ENCODE measurements around the gene ZNF609. TPM values are rescaled to one million over a fixed set of nuclear protein-coding genes. Genes with fewer than 3 reads are reported as not detected.

Gene ZNF609
- total and polyA plus RNA-seq, 4 donors, result 8.1 to 54.2 (median 22.0) TPM

GRCh38 chr15:64525828-64526530, 65.6 kb downstream of the ZNF609 start:
- Histone ChIP-seq H3K4me3 (no peak overlapping the region), H3K27ac (ENCODE audit: low read depth in 1 of 2, low read length in 1 of 2) (no peak overlapping the region), H3K9ac (ENCODE audit: insufficient read depth in 1 of 2, low read length in 2 of 2) (no peak overlapping the region), H3K36me3 (ENCODE audit: control insufficient read depth in 4 of 4, insufficient read depth in 4 of 4, low read length in 4 of 4) (peaks cover 0 to 7% (median 4%) of the 10 kb centered on the region in 4 donors), H3K4me1 (ENCODE audit: control insufficient read depth in 5 of 5, insufficient read depth in 5 of 5, low read length in 5 of 5) (peaks cover 0 to 27% (median 11%) of the 10 kb centered on the region in 5 donors), H3K9me3 (ENCODE audit: control insufficient read depth in 4 of 4, insufficient read depth in 3 of 4, low read length in 3 of 4) (peaks cover 0 to 1% (median 0%) of the 10 kb centered on the region in 4 donors), H3K27me3 (ENCODE audit: control insufficient read depth in 3 of 3, insufficient read depth in 3 of 3, low read length in 2 of 3) (no peaks in the 10 kb centered on the region)
- no peak for ATAC-seq (ENCODE audit: insufficient read depth, low FRiP score)
- WGBS, 2 donors, result 81 to 92% methylated on average over 8 of the region's 8 CpGs
- TF ChIP-seq CTCF (IDR thresholded peaks at IDR 0.05; ENCODE audit: control extremely low read depth, extremely low read depth), result no peak
- no peak for DNase-seq

- Histone ChIP-seq H3K36me3 (ENCODE audit: control insufficient read depth in 4 of 4, insufficient read depth in 4 of 4, low read length in 4 of 4) (peaks cover 0 to 7% (median 4%) of the 10 kb centered on the region in 4 donors), H3K27me3 (ENCODE audit: control insufficient read depth in 3 of 3, insufficient read depth in 3 of 3, low read length in 2 of 3) (no peaks in the 10 kb centered on the region), H3K9me3 (ENCODE audit: control insufficient read depth in 4 of 4, insufficient read depth in 3 of 4, low read length in 3 of 4) (peaks cover 0 to 1% (median 0%) of the 10 kb centered on the region in 4 donors), H3K9ac (ENCODE audit: insufficient read depth in 1 of 2, low read length in 2 of 2) (no peak overlapping the region), H3K4me3 (no peak overlapping the region), H3K4me1 (ENCODE audit: control insufficient read depth in 5 of 5, insufficient read depth in 5 of 5, low read length in 5 of 5) (peaks cover 0 to 23% (median 4%) of the 10 kb centered on the region in 5 donors), H3K27ac (ENCODE audit: low read depth in 1 of 2, low read length in 1 of 2) (peak overlapping the region in 1 of 2 donors; percentile 26)
- 87 to 89% methylated on average over 4 of the region's 4 CpGs for WGBS, 2 donors
- TF ChIP-seq CTCF (IDR thresholded peaks at IDR 0.05; ENCODE audit: control extremely low read depth, extremely low read depth), result no peak
- ATAC-seq (ENCODE audit: insufficient read depth, low FRiP score) (no peak), DNase-seq (no peak)
Observed at GRCh38 chr15:64527263-64527984, 67.0 kb downstream of the ZNF609 start.

- no peak overlapping the region for H3K27ac ChIP-seq (ENCODE audit: low read depth in 1 of 2, low read length in 1 of 2)
- WGBS, 2 donors, result 98 to 99% methylated on average over 10 of the region's 10 CpGs
- H3K9me3 ChIP-seq (ENCODE audit: control insufficient read depth in 4 of 4, insufficient read depth in 3 of 4, low read length in 3 of 4), result peaks cover 0 to 1% (median 0%) of the 10 kb centered on the region in 4 donors
- H3K27me3 ChIP-seq (ENCODE audit: control insufficient read depth in 3 of 3, insufficient read depth in 3 of 3, low read length in 2 of 3), result no peaks in the 10 kb centered on the region
- no peak overlapping the region for H3K4me3 ChIP-seq
- DNase-seq (no peak), ATAC-seq (ENCODE audit: insufficient read depth, low FRiP score) (no peak)
- H3K4me1 ChIP-seq (ENCODE audit: control insufficient read depth in 5 of 5, insufficient read depth in 5 of 5, low read length in 5 of 5), result peaks cover 0 to 18% (median 7%) of the 10 kb centered on the region in 5 donors
- peaks cover 0 to 7% (median 4%) of the 10 kb centered on the region in 4 donors for H3K36me3 ChIP-seq (ENCODE audit: control insufficient read depth in 4 of 4, insufficient read depth in 4 of 4, low read length in 4 of 4)
- no peak for TF ChIP-seq CTCF (IDR thresholded peaks at IDR 0.05; ENCODE audit: control extremely low read depth, extremely low read depth)
- H3K9ac ChIP-seq (ENCODE audit: insufficient read depth in 1 of 2, low read length in 2 of 2), result no peak overlapping the region
Observed at GRCh38 chr15:64528871-64529270, 68.5 kb downstream of the ZNF609 start.
